ENCODE results near the gene TMEM191C. TPM values are rescaled to one million over a fixed set of nuclear protein-coding genes. Genes with fewer than 3 reads are reported as not detected.

The TMEM191C gene
- total RNA-seq = 1.1 and 2.7 TPM in 2 replicates

GRCh38 chr22:21467337-21468193 is at the start of gene TMEM191C:
Gene TMEM191C, plus strand, starts transcription at chr22:21467387. Its CDS starts 73 bp downstream, at chr22:21467460.

Other genes starting within 250 kb of the TMEM191C start
- 0.65 and 0.79 TPM in 2 replicates for gene RIMBP3B, start 83.6 kb upstream of the TMEM191C start, total RNA-seq
- 13.3 and 19.8 TPM in 2 replicates for gene HIC2, start 50.0 kb upstream of the TMEM191C start, total RNA-seq
- 0.79 and 0.87 TPM in 2 replicates for gene RIMBP3C, start 84.1 kb downstream of the TMEM191C start, total RNA-seq
- 33.4 and 51.7 TPM in 2 replicates for gene UBE2L3, start 100.3 kb downstream of the TMEM191C start, total RNA-seq
- gene YDJC, start 162.6 kb downstream of the TMEM191C start, total RNA-seq = 33.0 and 52.6 TPM in 2 replicates
- 0.11 and 0.79 TPM in 2 replicates for gene CCDC116, start 165.4 kb downstream of the TMEM191C start, total RNA-seq
- gene SDF2L1, start 174.9 kb downstream of the TMEM191C start, total RNA-seq = 14.9 and 53.8 TPM in 2 replicates
- 38.5 and 53.8 TPM in 2 replicates for gene PPIL2, start 198.6 kb downstream of the TMEM191C start, total RNA-seq

All from placental epithelial cell (primary cell).